ENCODE measurements around the gene MYO10.
A peak's percentile ranks its signal among the peaks of the same experiment; 100 is the strongest.

Gene MYO10

DNA sequence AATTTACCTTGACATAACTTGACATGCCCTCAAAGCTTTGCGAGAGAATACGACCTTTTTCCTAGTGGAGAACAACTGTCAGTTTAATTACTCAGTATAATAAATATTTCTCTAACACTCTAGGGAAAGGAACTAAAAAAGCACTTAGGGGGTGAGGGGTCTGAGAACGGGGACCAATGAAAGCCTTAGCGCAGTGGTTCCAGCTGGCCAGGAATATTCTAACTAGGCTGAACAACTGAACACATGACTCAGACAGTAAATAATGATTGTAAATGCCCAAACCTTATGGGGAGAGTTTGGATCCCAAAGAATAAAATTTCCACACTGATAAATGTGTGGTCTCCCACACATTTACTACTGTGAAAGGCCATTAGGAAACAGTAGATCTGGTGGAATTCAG lies 14.9 kb downstream of the MYO10 start:
- DNase-seq, result no peak
- in situ Hi-C loops (cut with HindIII; ENCODE audit: low pct_ligation_motif_present, low pct_unique_long_range_greater_than_20kb, low sequenced_read_pairs), result no loop called here

DNA sequence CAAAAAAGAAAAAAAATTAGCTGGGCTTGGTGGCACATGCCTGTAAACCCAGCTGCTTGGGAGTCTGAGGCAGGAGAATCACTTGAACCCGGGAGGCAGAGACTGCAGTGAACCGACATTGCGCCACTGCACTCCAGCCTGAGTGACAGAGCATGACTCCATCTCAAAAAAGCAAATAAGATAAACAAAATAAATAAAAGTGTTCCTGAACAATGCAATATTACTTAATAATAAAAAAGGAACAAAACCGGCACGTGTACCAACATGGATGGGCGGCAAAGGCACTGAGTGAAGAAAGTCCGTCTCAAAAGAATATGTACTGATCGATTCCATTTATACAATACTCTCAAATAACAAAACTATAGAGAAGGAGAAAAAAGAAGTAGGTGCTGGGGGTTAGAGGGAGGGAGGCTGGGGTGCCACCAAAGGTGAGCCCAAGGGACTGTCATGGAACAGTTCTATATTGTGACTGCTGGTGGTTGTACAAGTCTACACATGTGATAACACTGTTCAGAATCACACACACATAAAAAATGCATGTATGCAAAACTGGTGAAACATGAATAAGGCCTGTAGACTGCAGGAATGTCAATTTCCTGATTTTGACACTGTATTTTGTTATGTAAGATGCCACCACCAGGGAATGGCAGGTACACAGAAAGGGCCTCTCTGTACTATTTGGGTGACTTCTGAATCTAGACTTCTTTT lies 15.8 kb downstream of the MYO10 start:
- DNase-seq, result no peak
- in situ Hi-C loops (cut with HindIII; ENCODE audit: low pct_ligation_motif_present, low pct_unique_long_range_greater_than_20kb, low sequenced_read_pairs), result no loop called here

GRCh38 chr5:16918891-16919671 lies 17.0 kb downstream of the MYO10 start:
- in situ Hi-C loops (cut with HindIII; ENCODE audit: low pct_ligation_motif_present, low pct_unique_long_range_greater_than_20kb, low sequenced_read_pairs), result no loop called here
- DNase-seq, result no peak

DNA sequence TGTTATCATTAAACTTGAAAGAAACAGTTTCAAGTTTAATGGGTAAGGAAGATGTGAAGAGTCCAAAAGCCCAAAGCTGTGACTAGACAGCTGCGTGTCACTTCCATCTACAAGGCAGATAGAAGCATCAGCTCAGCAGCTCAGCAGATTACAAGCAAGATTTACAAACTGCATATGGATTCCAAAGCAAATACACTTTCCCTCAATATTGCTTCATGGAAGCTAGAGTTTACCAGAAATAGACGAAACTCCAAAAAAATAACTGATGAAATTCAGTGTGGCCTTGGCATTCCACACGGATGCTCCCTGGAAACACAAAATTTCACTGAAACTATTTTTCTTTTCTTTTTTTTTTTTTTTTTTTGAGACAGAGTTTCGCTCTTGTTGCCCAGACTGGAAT lies 17.9 kb downstream of the MYO10 start:
- DNase-seq, result no peak
- in situ Hi-C loops (cut with HindIII; ENCODE audit: low pct_ligation_motif_present, low pct_unique_long_range_greater_than_20kb, low sequenced_read_pairs), result no loop called here

- in situ Hi-C loops (cut with HindIII; ENCODE audit: low pct_ligation_motif_present, low pct_unique_long_range_greater_than_20kb, low sequenced_read_pairs), result no loop called here
Measured at GRCh38 chr5:16916262-16916878, 19.7 kb downstream of the MYO10 start.

GRCh38 chr5:16914584-16914983 lies 21.5 kb downstream of the MYO10 start:
- in situ Hi-C loops (cut with HindIII; ENCODE audit: low pct_ligation_motif_present, low pct_unique_long_range_greater_than_20kb, low sequenced_read_pairs), result no loop called here
- no peak for DNase-seq

More at GRCh38 chr5:16916262-16916878, 19.7 kb downstream of the MYO10 start:
- DNase-seq, result peak; percentile 70

DNA sequence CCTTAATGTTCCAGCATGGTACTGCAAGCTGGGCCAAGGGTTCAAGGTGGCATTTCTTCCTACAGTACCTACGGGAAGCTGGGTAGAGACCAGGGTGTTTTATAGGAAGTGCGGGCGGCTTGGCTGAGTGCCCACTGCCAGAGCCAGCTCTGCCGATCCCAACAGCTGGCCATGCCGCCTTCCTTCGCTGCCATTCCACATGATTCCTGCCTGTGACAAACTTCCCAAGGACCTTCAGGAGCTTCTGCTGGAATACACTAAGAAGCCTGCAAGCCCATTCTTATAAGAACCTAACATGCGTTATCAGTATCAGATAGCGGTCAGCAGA lies 22.0 kb downstream of the MYO10 start:
- in situ Hi-C loops (cut with HindIII; ENCODE audit: low pct_ligation_motif_present, low pct_unique_long_range_greater_than_20kb, low sequenced_read_pairs), result no loop called here
- DNase-seq, result no peak

DNA sequence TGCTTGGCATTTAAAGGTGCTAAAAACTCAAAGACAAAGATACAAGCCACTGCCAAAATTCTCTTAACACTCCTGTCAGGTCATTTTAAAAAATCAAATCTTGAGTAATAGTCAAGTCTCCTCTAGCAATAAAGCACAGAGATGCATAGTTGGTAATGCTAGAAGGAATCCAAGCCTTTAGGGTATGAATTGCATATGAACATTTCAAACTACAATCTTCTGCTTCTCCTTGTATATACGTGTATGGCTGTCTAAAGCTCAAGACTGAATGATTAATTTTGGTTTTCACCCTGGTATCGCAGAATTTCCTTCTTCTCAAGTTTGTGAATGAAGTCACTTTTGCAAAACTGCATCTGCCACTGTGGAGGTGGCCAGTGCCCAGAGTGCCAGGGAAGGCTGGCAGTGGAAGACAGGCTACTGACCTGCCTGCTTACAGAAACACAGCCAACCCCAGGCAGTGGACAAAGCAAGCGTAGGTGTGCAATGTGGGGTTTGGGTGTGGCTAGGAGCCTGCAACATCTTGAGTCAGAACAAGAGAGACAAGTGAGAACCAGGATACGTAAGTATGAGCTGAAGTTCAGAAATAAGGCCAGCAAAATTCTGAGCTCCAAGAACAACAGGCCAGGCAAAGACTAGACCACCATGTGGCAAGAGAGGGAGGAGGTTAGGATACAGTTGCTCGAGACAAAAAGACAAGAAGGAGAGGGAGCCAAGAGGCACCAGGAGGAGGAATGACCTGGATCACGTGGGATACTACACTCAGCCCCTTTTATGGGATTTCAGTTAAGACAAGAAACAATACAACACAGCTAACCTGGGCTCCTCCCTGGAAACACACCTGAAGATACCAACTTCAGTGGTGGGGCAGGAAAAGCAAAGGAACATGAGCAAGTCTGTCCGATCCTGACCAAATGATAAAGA lies 22.6 kb downstream of the MYO10 start:
- no peak for DNase-seq
- in situ Hi-C loops (cut with HindIII; ENCODE audit: low pct_ligation_motif_present, low pct_unique_long_range_greater_than_20kb, low sequenced_read_pairs), result no loop called here

DNA sequence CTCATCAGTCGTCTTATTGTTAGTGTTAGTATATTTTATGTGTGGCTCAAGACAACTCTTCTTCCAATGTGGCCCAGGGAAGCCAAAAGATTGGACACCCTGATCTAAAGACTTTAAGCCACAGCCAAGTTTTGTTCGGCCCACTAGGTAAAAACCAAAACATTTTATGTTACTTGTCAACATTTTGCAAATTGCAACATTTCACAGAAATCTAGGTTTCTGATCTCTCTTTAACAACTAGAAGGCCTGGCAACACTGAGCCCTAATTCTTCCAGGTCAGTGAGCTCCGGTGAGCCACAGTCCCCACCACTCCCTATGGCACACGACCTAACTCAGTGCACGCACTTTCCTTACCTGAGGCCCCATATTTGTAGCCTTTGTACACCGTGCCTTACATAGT lies 24.0 kb downstream of the MYO10 start:
- in situ Hi-C loops (cut with HindIII; ENCODE audit: low pct_ligation_motif_present, low pct_unique_long_range_greater_than_20kb, low sequenced_read_pairs), result no loop called here
- no peak for DNase-seq

- in situ Hi-C loops (cut with HindIII; ENCODE audit: low pct_ligation_motif_present, low pct_unique_long_range_greater_than_20kb, low sequenced_read_pairs), result no loop called here
- no peak for DNase-seq
Measured at GRCh38 chr5:16909464-16909863, 26.6 kb downstream of the MYO10 start.

- DNase-seq, result no peak
- in situ Hi-C loops (cut with HindIII; ENCODE audit: low pct_ligation_motif_present, low pct_unique_long_range_greater_than_20kb, low sequenced_read_pairs), result no loop called here
Measured at GRCh38 chr5:16907270-16907669, 28.8 kb downstream of the MYO10 start.

- DNase-seq, result no peak
- in situ Hi-C loops (cut with HindIII; ENCODE audit: low pct_ligation_motif_present, low pct_unique_long_range_greater_than_20kb, low sequenced_read_pairs), result no loop called here
Measured at GRCh38 chr5:16906255-16906654, 29.8 kb downstream of the MYO10 start.

- in situ Hi-C loops (cut with HindIII; ENCODE audit: low pct_ligation_motif_present, low pct_unique_long_range_greater_than_20kb, low sequenced_read_pairs), result no loop called here
- DNase-seq, result no peak
Measured at GRCh38 chr5:16903480-16904300, 32.4 kb downstream of the MYO10 start.

GRCh38 chr5:16902846-16903245 lies 33.2 kb downstream of the MYO10 start:
- no peak for DNase-seq
- in situ Hi-C loops (cut with HindIII; ENCODE audit: low pct_ligation_motif_present, low pct_unique_long_range_greater_than_20kb, low sequenced_read_pairs), result no loop called here

DNA sequence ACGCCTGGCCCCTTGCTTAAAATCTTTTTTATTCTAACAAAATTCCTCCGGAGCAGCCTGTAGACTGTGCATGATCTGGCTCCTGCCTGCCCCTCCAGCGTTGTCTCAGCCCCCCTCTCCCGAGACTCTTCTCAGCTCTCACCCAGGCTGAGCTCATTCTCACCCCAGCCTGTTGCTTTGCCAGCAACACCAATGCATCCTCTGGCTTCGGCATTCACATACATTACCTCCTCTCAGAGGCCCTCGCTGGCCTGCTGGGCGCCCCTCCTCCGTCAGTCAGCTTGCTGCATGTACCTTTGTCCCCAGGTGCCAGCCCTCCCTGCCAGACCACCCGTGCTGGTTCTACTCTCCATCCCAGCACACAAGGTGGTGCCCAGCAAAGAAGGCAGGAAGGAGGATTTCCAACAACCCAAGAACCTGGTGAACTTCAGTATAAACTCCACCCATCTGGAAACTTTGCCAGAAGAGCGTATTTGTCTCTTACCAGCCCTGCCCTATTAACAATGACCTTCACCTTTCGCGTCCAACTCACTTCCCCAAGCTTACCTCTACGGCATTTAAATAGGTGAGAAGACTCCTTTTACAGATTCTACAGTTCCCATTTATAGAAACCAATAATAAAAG lies 35.0 kb downstream of the MYO10 start:
- in situ Hi-C loops (cut with HindIII; ENCODE audit: low pct_ligation_motif_present, low pct_unique_long_range_greater_than_20kb, low sequenced_read_pairs), result no loop called here
- DNase-seq, result no peak

GRCh38 chr5:16899171-16899570 lies 36.9 kb downstream of the MYO10 start:
- DNase-seq, result no peak
- in situ Hi-C loops (cut with HindIII; ENCODE audit: low pct_ligation_motif_present, low pct_unique_long_range_greater_than_20kb, low sequenced_read_pairs), result no loop called here

DNA sequence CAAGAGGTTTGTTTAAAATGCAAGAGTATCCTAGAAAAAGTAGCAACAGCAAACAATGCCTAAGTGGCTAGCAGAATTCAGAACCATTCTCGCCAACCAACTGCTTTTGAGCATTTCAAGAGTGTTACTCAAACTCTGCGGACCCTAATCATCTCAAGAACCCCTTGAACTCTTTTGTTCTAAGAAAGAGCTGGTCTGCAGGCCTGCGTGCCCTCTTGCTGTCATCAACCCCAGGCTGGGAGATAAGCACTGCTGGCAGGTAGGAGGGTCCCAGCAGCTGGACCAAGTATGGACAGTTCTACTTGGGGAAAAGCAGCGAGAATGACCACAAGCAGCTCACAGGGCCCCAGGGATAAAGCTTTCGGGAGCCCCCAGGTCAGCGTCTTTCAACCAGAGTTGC lies 38.3 kb downstream of the MYO10 start:
- in situ Hi-C loops (cut with HindIII; ENCODE audit: low pct_ligation_motif_present, low pct_unique_long_range_greater_than_20kb, low sequenced_read_pairs), result no loop called here
- no peak for DNase-seq

- in situ Hi-C loops (cut with HindIII; ENCODE audit: low pct_ligation_motif_present, low pct_unique_long_range_greater_than_20kb, low sequenced_read_pairs), result no loop called here
- no peak for DNase-seq
Measured at GRCh38 chr5:16897284-16897704, 38.8 kb downstream of the MYO10 start.
